K562 (cell line): ENCODE results near the gene SLC26A11. TPM values are rescaled to one million over a fixed set of nuclear protein-coding genes. Genes with fewer than 3 reads are reported as not detected.

Source experiments
- ATAC-seq: fragments of 200-7000 bp; cut with Tn5 transposase; 3 replicates; pipeline ENCODE4 v1.9.1; 2020; ENCODE audit warnings: moderate library complexity
- BruUV-seq: library from RNA; stranded (reverse); fragments of 400-500 nt; replicated peaks from 2 replicates; lab custom pipeline; 2021; lab: Mats Ljungman, UMichigan
- CTCF ChIA-PET: fragments of 300-600 bp; formaldehyde crosslinking; extraction: SDS; loops from one replicate; lab custom pipeline; 2021; ENCODE audit warnings: low intra/inter-chr PET ratio; lab: Yijun Ruan, JAX
- POLR2A ChIA-PET: fragments of 300-600, 350-650 bp; sonication (Branson Sonifier 250); formaldehyde crosslinking; extraction: SDS; loops from one replicate; lab custom pipeline; 2021; ENCODE audit warnings: antibody characterized with exemption, inconsistent platforms; lab: Yijun Ruan, JAX
- DNase-seq, 4 experiments: peaks; one replicate each; pipeline versions ENCODE4 v3.0.0 to v3.0.0-alpha.2; 2011 to 2018; ENCODE audit warnings: low spot score in 3 of 4, mixed read lengths in 3 of 4; ENCODE audit errors: extremely low read depth in 1 of 4
- FAIRE-seq: peaks from 2 replicates; lab custom pipeline; 2011; peaks lifted over from hg19 to GRCh38; lab: Jason Lieb, UNC
- H2AFZ ChIP-seq: 2 replicates; pipeline ENCODE4 v1.6.0; 2011; ENCODE audit warnings: low read depth, low read length, control low read depth, inconsistent platforms
- H3K27ac ChIP-seq: fragments of 200-600 bp; 3 replicates; pipeline ENCODE4 v1.8.0; 2011; ENCODE audit warnings: low read depth, mild to moderate bottlenecking, control low read depth, inconsistent platforms, low read length, moderate library complexity, mixed read lengths; ENCODE audit errors: extremely low read depth
- H3K27me3 ChIP-seq, 2 experiments: fragments of 300-600 bp in 1 of 2; 2 replicates in 1 of 2; 3 replicates in 1 of 2; pipeline versions ENCODE4 v1.6.0 to v1.8.0; 2011; ENCODE audit warnings: inconsistent platforms in 2 of 2, low read length in 2 of 2, mild to moderate bottlenecking in 1 of 2, mixed read lengths in 1 of 2, moderate library complexity in 1 of 2; ENCODE audit not compliant: control insufficient read depth in 2 of 2, insufficient read depth in 2 of 2
- H3K36me3 ChIP-seq: fragments of 300-600 bp; 3 replicates; pipeline ENCODE4 v1.8.0; 2011; ENCODE audit warnings: mild to moderate bottlenecking, low read length, inconsistent platforms; ENCODE audit not compliant: control insufficient read depth, insufficient read depth
- H3K4me1 ChIP-seq, 2 experiments: fragments of 200-600 bp in 1 of 2; replicated peaks in 1 of 2; 2 replicates in 1 of 2; 3 replicates in 1 of 2; pipeline versions ENCODE4 v1.5.1 to v1.8.0; 2011; ENCODE audit warnings: inconsistent platforms in 2 of 2, low read length in 2 of 2, mild to moderate bottlenecking in 1 of 2, mixed read lengths in 1 of 2, moderate library complexity in 1 of 2; ENCODE audit not compliant: control insufficient read depth in 2 of 2, insufficient read depth in 2 of 2
- H3K4me2 ChIP-seq: 2 replicates; pipeline ENCODE4 v1.6.1; 2011; ENCODE audit warnings: low read length, control low read depth, inconsistent platforms, mixed read lengths; ENCODE audit not compliant: insufficient read depth
- H3K4me3 ChIP-seq: fragments of 200-600 bp; sonication (generic), shearing (Covaris generic); 2 replicates; pipeline ENCODE4 v1.5.1; 2016; ENCODE audit warnings: control low read depth, inconsistent platforms
- H3K79me2 ChIP-seq: fragments of 200-600 bp; 3 replicates; pipeline ENCODE4 v1.8.0; 2011; ENCODE audit warnings: low read length, inconsistent platforms; ENCODE audit not compliant: control insufficient read depth, insufficient read depth
- H3K9ac ChIP-seq, 2 experiments: 2 replicates each; pipeline versions ENCODE4 v1.6.0 to v1.6.1; 2011; ENCODE audit warnings: low read depth in 2 of 2, low read length in 2 of 2, control low read depth in 1 of 2, inconsistent platforms in 1 of 2, mild to moderate bottlenecking in 1 of 2, mixed read lengths in 1 of 2; ENCODE audit not compliant: insufficient read depth in 1 of 2
- H3K9me1 ChIP-seq: one replicate; pipeline ENCODE4 v1.6.0; 2011; ENCODE audit warnings: inconsistent platforms, mild to moderate bottlenecking, low read length, moderate library complexity; ENCODE audit not compliant: control insufficient read depth, insufficient read depth
- H3K9me3 ChIP-seq: replicated peaks from 2 replicates; pipeline ENCODE4 v1.5.1; 2011; ENCODE audit warnings: low read depth, low read length, inconsistent platforms; ENCODE audit not compliant: control insufficient read depth, insufficient read depth
- H4K20me1 ChIP-seq: replicated peaks from 2 replicates; pipeline ENCODE4 v1.6.1; 2011; ENCODE audit warnings: low read length, inconsistent platforms, mixed read lengths; ENCODE audit not compliant: control insufficient read depth, insufficient read depth
- GABPB2 ChIP-seq: fragments of 250-450 bp; sonication (Bioruptor Pico); conservative IDR thresholded peaks from 2 replicates; pipeline ENCODE4 v1.5.1; 2021; ENCODE audit warnings: mild to moderate bottlenecking
- KDM5B ChIP-seq: fragments of 200-600 bp; sonication (generic); IDR thresholded peaks from 2 replicates; pipeline ENCODE4 v1.6.1; 2012; ENCODE audit warnings: low read depth, mild to moderate bottlenecking, moderate library complexity, low read length, control low read depth, inconsistent platforms; ENCODE audit not compliant: insufficient replicate concordance
- LCOR ChIP-seq: sonication (generic); formaldehyde crosslinking; IDR thresholded peaks from 2 replicates; pipeline ENCODE4 v1.8.0; 2022; ENCODE audit warnings: mild to moderate bottlenecking, missing genetic modification reagents
- NELFE ChIP-seq: IDR thresholded peaks from 2 replicates; pipeline ENCODE4 v1.6.1; 2011; ENCODE audit warnings: mild to moderate bottlenecking; ENCODE audit not compliant: insufficient read depth, insufficient read length
- SNRNP70 ChIP-seq: fragments of 200-400 bp; formaldehyde crosslinking; optimal IDR thresholded peaks from 2 replicates; pipeline ENCODE3; 2017; ENCODE audit warnings: low read depth, low read length
- TAF15 ChIP-seq: fragments of 200-400 bp; formaldehyde crosslinking; IDR thresholded peaks from 2 replicates; pipeline ENCODE4 v1.6.1; 2017; ENCODE audit warnings: mild to moderate bottlenecking, low read depth, low read length, moderate library complexity
- TOE1 ChIP-seq, 2 experiments: fragments of 450-650 bp in 1 of 2; sonication (generic) in 1 of 2; formaldehyde crosslinking in 1 of 2; IDR thresholded peaks; 2 replicates each; pipeline versions ENCODE4 v1.7.1 to v1.8.0; 2016 to 2022; ENCODE audit warnings: borderline replicate concordance in 2 of 2, mild to moderate bottlenecking in 2 of 2, antibody characterized with exemption in 1 of 2, inconsistent platforms in 1 of 2, low read depth in 1 of 2, missing genetic modification reagents in 1 of 2, moderate library complexity in 1 of 2
- ZC3H11A ChIP-seq: IDR thresholded peaks from 2 replicates; pipeline ENCODE4 v1.6.1; 2012; ENCODE audit warnings: low read depth, low read length, improper control_type of control experiment
- ZKSCAN3 ChIP-seq: fragments of 250-450 bp; sonication (Bioruptor Pico); IDR thresholded peaks from 2 replicates; pipeline ENCODE4 v1.4.0; 2020
- ZNF24 ChIP-seq: fragments of 450-650 bp; IDR thresholded peaks from 2 replicates; pipeline ENCODE4 v1.6.1; 2016
- ZSCAN32 ChIP-seq: fragments of 450-650 bp; formaldehyde crosslinking; IDR thresholded peaks from 2 replicates; pipeline ENCODE4 v1.4.0; 2020; ENCODE audit warnings: mild to moderate bottlenecking, moderate library complexity
- whole genome bisulfite sequencing: fragments of 100-300 bp; shearing (Covaris generic); methylation state at CpG from one replicate; pipeline ENCODE4 v1.1.6; 2016; ENCODE audit warnings: low coverage, mixed read lengths; ENCODE audit not compliant: insufficient coverage; ENCODE audit errors: missing lambda C conversion rate; 5-methylcytosine and 5-hydroxymethylcytosine counted together
- in situ Hi-C: fragments of 300-500 bp; cut with MboI; formaldehyde crosslinking; loops from 4 replicates; pipeline ENCODE4 v1.15.0; 2018; ENCODE audit warnings: inconsistent platforms, mixed read lengths
- intact Hi-C: fragments of 100-400 bp; cut with micrococcal nuclease; formaldehyde crosslinking; loops from 2 replicates; pipeline ENCODE4 v1.14.2; 2022
- polyA plus RNA-seq, 8 experiments: library from polyadenylated mRNA; depleted of rRNA in 4 of 8; stranded (reverse) in 5 of 8; unstranded in 3 of 8; fragments of >200 nt; fragmentation: Nextera tagmentation in 2 of 8; fragmentation: Illumina TruSeq in 1 of 8; extraction: Ambion mirVana in 2 of 8; extraction: Trizol in 1 of 8; gene quantifications; 2 replicates each; pipeline versions ENCODE4 v1.2.1 to v1.2.3, GENCODE V29; 2011 to 2014; ENCODE audit warnings: inconsistent platforms in 1 of 8, missing spikeins in 1 of 8
- total RNA-seq, 7 experiments: library from RNA; depleted of rRNA in 6 of 7; stranded (reverse); fragments of >200 nt in 6 of 7; fragmentation: Illumina TruSeq in 2 of 7; extraction: Trizol in 2 of 7; gene quantifications; 2 replicates each; pipeline versions ENCODE4 v1.2.1 to v1.2.3, GENCODE V29; 2011 to 2021; ENCODE audit warnings: low replicate concordance in 1 of 7
- TF ChIP-seq, protein P1 (sequence below): fragments of 450-650 bp; IDR thresholded peaks from 2 replicates; pipeline ENCODE4 v1.6.1; 2016
- TF ChIP-seq, protein P2 (sequence below): fragments of 200-800 bp; sonication (Bioruptor generic); IDR thresholded peaks from 2 replicates; pipeline ENCODE4 v1.6.1; 2016; ENCODE audit warnings: missing genetic modification characterization, missing compliant biosample characterization

Gene SLC26A11
- total and polyA plus RNA-seq, 9 of the 15 experiments (the other 6 are each of a cell fraction or from before 2014, with no cell fraction given): 0.06 to 3.1 (median 1.2) TPM; not detected in 1

DNA sequence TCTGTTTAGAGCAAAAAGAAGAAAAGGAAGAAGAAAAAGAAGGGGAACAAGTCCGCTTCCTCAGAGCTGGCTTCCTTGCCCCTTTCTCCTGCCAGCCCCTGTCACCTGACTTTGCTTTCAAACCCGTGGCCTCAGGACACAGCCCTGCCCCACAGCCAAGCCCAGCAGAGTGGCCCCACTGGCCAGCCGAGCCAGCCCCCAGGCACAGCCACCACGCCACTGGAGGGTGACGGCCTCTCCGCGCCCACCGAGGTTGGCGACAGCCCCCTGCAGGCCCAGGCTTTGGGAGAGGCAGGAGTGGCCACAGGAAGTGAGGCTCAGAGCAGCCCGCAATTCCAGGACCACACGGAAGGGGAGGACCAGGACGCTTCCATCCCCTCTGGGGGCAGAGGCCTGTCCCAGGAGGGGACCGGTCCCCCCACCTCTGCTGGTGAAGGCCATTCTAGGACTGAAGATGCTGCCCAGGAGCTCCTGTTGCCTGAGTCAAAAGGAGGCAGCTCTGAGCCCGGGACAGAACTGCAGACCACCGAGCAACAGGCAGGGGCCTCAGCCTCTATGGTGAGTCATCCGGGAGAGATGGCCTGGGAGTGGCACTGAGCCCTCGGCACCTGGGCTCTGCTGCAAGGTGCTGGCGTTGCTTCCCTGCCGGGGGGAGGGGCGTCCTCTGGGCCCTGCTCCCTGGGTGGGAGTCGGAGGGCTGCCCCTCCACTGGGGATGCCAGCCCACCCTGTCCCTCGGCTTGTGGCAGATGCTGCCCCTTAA is 67.8 kb downstream of the SLC26A11 start:
- intact Hi-C loops (no loop called here), in situ Hi-C loops (no loop called here)
- Histone ChIP-seq H3K36me3 (peaks cover 37% of the 10 kb centered on the region; the same call in 1 of the 3 replicates), H3K9me1 (peaks cover 3% of the 10 kb centered on the region), H3K9ac (no peak overlapping the region), H3K27ac (no peak overlapping the region), H4K20me1 (peaks cover 7% of the 10 kb centered on the region), H3K4me1 (peaks cover 5 to 13% of the 10 kb centered on the region in 2 experiments; a peak in 3 of 5 replicates), H3K9me3 (no peaks in the 10 kb centered on the region), H3K4me3 (no peak overlapping the region), H3K79me2 (no peaks in the 10 kb centered on the region), H3K4me2 (no peak overlapping the region), H3K27me3 (no peaks in the 10 kb centered on the region), H2AFZ (no peak overlapping the region)
- FAIRE-seq: no peak
- POLR2A ChIA-PET: interaction anchor here (0.7 to 1.4 kb wide), 3 partner anchors 8 to 10 kb away, joined by 3 to 5 read pairs (median 4); no protein-coding TSS in a partner anchor
- ATAC-seq: no peak
- 90% methylated on average over 11 of the region's 22 CpGs for WGBS
- no TSS peak for BruUV-seq
- DNase-seq: no peak
- CTCF ChIA-PET: no interaction called here
- TF ChIP-seq, protein P1, sequence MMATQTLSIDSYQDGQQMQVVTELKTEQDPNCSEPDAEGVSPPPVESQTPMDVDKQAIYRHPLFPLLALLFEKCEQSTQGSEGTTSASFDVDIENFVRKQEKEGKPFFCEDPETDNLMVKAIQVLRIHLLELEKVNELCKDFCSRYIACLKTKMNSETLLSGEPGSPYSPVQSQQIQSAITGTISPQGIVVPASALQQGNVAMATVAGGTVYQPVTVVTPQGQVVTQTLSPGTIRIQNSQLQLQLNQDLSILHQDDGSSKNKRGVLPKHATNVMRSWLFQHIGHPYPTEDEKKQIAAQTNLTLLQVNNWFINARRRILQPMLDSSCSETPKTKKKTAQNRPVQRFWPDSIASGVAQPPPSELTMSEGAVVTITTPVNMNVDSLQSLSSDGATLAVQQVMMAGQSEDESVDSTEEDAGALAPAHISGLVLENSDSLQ: no peak
- TF ChIP-seq, protein P2, sequence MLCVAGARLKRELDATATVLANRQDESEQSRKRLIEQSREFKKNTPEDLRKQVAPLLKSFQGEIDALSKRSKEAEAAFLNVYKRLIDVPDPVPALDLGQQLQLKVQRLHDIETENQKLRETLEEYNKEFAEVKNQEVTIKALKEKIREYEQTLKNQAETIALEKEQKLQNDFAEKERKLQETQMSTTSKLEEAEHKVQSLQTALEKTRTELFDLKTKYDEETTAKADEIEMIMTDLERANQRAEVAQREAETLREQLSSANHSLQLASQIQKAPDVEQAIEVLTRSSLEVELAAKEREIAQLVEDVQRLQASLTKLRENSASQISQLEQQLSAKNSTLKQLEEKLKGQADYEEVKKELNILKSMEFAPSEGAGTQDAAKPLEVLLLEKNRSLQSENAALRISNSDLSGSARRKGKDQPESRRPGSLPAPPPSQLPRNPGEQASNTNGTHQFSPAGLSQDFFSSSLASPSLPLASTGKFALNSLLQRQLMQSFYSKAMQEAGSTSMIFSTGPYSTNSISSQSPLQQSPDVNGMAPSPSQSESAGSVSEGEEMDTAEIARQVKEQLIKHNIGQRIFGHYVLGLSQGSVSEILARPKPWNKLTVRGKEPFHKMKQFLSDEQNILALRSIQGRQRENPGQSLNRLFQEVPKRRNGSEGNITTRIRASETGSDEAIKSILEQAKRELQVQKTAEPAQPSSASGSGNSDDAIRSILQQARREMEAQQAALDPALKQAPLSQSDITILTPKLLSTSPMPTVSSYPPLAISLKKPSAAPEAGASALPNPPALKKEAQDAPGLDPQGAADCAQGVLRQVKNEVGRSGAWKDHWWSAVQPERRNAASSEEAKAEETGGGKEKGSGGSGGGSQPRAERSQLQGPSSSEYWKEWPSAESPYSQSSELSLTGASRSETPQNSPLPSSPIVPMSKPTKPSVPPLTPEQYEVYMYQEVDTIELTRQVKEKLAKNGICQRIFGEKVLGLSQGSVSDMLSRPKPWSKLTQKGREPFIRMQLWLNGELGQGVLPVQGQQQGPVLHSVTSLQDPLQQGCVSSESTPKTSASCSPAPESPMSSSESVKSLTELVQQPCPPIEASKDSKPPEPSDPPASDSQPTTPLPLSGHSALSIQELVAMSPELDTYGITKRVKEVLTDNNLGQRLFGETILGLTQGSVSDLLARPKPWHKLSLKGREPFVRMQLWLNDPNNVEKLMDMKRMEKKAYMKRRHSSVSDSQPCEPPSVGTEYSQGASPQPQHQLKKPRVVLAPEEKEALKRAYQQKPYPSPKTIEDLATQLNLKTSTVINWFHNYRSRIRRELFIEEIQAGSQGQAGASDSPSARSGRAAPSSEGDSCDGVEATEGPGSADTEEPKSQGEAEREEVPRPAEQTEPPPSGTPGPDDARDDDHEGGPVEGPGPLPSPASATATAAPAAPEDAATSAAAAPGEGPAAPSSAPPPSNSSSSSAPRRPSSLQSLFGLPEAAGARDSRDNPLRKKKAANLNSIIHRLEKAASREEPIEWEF: no peak
- TF ChIP-seq ZC3H11A (no peak), ZNF24 (no peak), SNRNP70 (no peak), LCOR (CRISPR knock-in tag) (no peak), ZKSCAN3 (CRISPR knock-in tag) (no peak), ZSCAN32 (CRISPR knock-in tag) (no peak), TOE1 (IDR thresholded peaks at IDR 0.05; ENCODE audit: borderline replicate concordance) (no peak), TOE1 (CRISPR knock-in tag; IDR thresholded peaks at IDR 0.05; ENCODE audit: borderline replicate concordance, low read depth) (no peak), TAF15 (no peak), NELFE (no peak), KDM5B (no peak), GABPB2 (CRISPR knock-in tag) (no peak)
